ENCODE measurements around the gene PTPRD. TPM values are rescaled to one million over a fixed set of nuclear protein-coding genes. Genes with fewer than 3 reads are reported as not detected.

PTPRD gene
- total RNA-seq, 2 donors from 2014 or later, result 19.6 to 101 TPM

- no peaks in the 10 kb centered on the region for H3K27me3 ChIP-seq (replicated peaks; ENCODE audit: insufficient read depth)
- ATAC-seq (ENCODE audit: insufficient number of reproducible peaks, low FRiP score, low read depth), result no peak
- H3K27ac ChIP-seq, result no peak overlapping the region
- H3K36me3 ChIP-seq, result no peaks in the 10 kb centered on the region
- no peak for DNase-seq (ENCODE audit: low spot score)
- H3K4me3 ChIP-seq, result no peak overlapping the region
- TF ChIP-seq CTCF (IDR thresholded peaks at IDR 0.05), result no peak
- peaks cover 11 to 25% of the 10 kb centered on the region in 2 donors for H3K4me1 ChIP-seq (ENCODE audit: control insufficient read depth in 1 of 2, low read depth in 2 of 2)
- H3K9me3 ChIP-seq, result no peaks in the 10 kb centered on the region
Observed at GRCh38 chr9:8338767-8339510, 2273.9 kb downstream of the PTPRD start.

- H3K27ac ChIP-seq, result peak overlapping the region in 1 of 2 donors; percentile 37
- H3K36me3 ChIP-seq, result no peaks in the 10 kb centered on the region
- ATAC-seq (ENCODE audit: insufficient number of reproducible peaks, low FRiP score, low read depth) (no peak), DNase-seq (ENCODE audit: low spot score) (no peak)
- no peaks in the 10 kb centered on the region for H3K27me3 ChIP-seq (replicated peaks; ENCODE audit: insufficient read depth)
- no peak for TF ChIP-seq CTCF (IDR thresholded peaks at IDR 0.05)
- H3K4me3 ChIP-seq, result no peak overlapping the region
- H3K4me1 ChIP-seq (ENCODE audit: control insufficient read depth in 1 of 2, low read depth in 2 of 2), result peaks cover 11 to 25% of the 10 kb centered on the region in 2 donors
- H3K9me3 ChIP-seq, result no peaks in the 10 kb centered on the region
Observed at GRCh38 chr9:8337834-8338766, 2274.7 kb downstream of the PTPRD start.

GRCh38 chr9:8332871-8333270, 2279.9 kb downstream of the PTPRD start:
- no peak for ATAC-seq (ENCODE audit: insufficient number of reproducible peaks, low FRiP score, low read depth)
- TF ChIP-seq CTCF (IDR thresholded peaks at IDR 0.05), result no peak
- no peaks in the 10 kb centered on the region for H3K9me3 ChIP-seq

GRCh38 chr9:8332331-8332650, 2280.5 kb downstream of the PTPRD start:
- Histone ChIP-seq H3K27ac (no peak overlapping the region), H3K36me3 (no peaks in the 10 kb centered on the region), H3K9me3 (no peaks in the 10 kb centered on the region), H3K4me3 (no peak overlapping the region), H3K4me1 (ENCODE audit: control insufficient read depth in 1 of 2, low read depth in 2 of 2) (peaks cover 0 to 5% of the 10 kb centered on the region in 2 donors), H3K27me3 (replicated peaks; ENCODE audit: insufficient read depth) (no peaks in the 10 kb centered on the region)
- ATAC-seq (ENCODE audit: insufficient number of reproducible peaks, low FRiP score, low read depth) (no peak), DNase-seq (ENCODE audit: low spot score) (no peak)
- no peak for TF ChIP-seq CTCF (IDR thresholded peaks at IDR 0.05)

More at GRCh38 chr9:8332871-8333270, 2279.9 kb downstream of the PTPRD start:
- H3K4me1 ChIP-seq (ENCODE audit: control insufficient read depth in 1 of 2, low read depth in 2 of 2), result peaks cover 2 to 11% of the 10 kb centered on the region in 2 donors
- no peak overlapping the region for H3K4me3 ChIP-seq
- H3K36me3 ChIP-seq, result no peaks in the 10 kb centered on the region
- no peak overlapping the region for H3K27ac ChIP-seq
- no peaks in the 10 kb centered on the region for H3K27me3 ChIP-seq (replicated peaks; ENCODE audit: insufficient read depth)
- no peak for DNase-seq (ENCODE audit: low spot score)
